Retinal pigment epithelial cell (primary cell): Measurements from ENCODE around the gene RSU1.

ENCODE experiments used
- DNase-seq: peaks from one replicate; pipeline ENCODE4 v3.0.0-alpha.2; 2010; ENCODE audit warnings: low read depth
- H3K4me3 ChIP-seq: 2 replicates; pipeline ENCODE4 v1.5.1; 2011; ENCODE audit warnings: mild to moderate bottlenecking, low read length, control low read depth, moderate library complexity
- CTCF ChIP-seq: conservative IDR thresholded peaks from 2 replicates; pipeline ENCODE4 v1.5.1; 2011; ENCODE audit warnings: low read depth, low read length, control low read depth, inconsistent platforms

RSU1 gene

GRCh38 chr10:16674147-16674703, 143.0 kb downstream of the RSU1 start:
- DNase-seq: no peak
- TF ChIP-seq CTCF: no peak
- H3K4me3 ChIP-seq: no peak overlapping the region

- DNase-seq: no peak
- no peak overlapping the region for H3K4me3 ChIP-seq
- no peak for TF ChIP-seq CTCF
These were observed 143.8 kb downstream of the RSU1 start for GRCh38 chr10:16673443-16673842.

- no peak for TF ChIP-seq CTCF
These were observed 153.8 kb downstream of the RSU1 start for GRCh38 chr10:16663444-16663843.

GRCh38 chr10:16662923-16663322, 154.3 kb downstream of the RSU1 start:
- no peak for TF ChIP-seq CTCF
- no peak for DNase-seq
- no peak overlapping the region for H3K4me3 ChIP-seq

More at GRCh38 chr10:16663444-16663843, 153.8 kb downstream of the RSU1 start:
- no peak overlapping the region for H3K4me3 ChIP-seq
- DNase-seq: no peak

- no peak for DNase-seq
- TF ChIP-seq CTCF: no peak
- H3K4me3 ChIP-seq: no peak overlapping the region
These were observed 160.3 kb downstream of the RSU1 start for GRCh38 chr10:16656895-16657294.

- no peak for TF ChIP-seq CTCF
- no peak for DNase-seq
- no peak overlapping the region for H3K4me3 ChIP-seq
These were observed 164.0 kb downstream of the RSU1 start for GRCh38 chr10:16653224-16653623.

GRCh38 chr10:16652154-16652553, 165.1 kb downstream of the RSU1 start:
- TF ChIP-seq CTCF: no peak
- DNase-seq: no peak
- H3K4me3 ChIP-seq: no peak overlapping the region
